NT2/D1 (cell line): ENCODE measurements around the gene APC2.

ENCODE experiments used
- SUZ12 ChIP-seq: IDR thresholded peaks from 2 replicates; pipeline ENCODE4 v1.6.1; 2011; ENCODE audit not compliant: insufficient read length, insufficient read depth; ENCODE audit errors: extremely low read depth
- YY1 ChIP-seq: IDR thresholded peaks from 2 replicates; pipeline ENCODE4 v1.6.1; 2011; ENCODE audit not compliant: insufficient read length, insufficient read depth
- ZNF274 ChIP-seq: IDR thresholded peaks from 2 replicates; pipeline ENCODE4 v1.6.1; 2011; ENCODE audit warnings: mild to moderate bottlenecking, low read depth, low read length

- TF ChIP-seq YY1 = no peak
- no peak for TF ChIP-seq SUZ12
- no peak for TF ChIP-seq ZNF274
Measured at GRCh38 chr19:1481224-1481892, 31.4 kb downstream of the APC2 start.
